Measurements from ENCODE around the gene EXPH5. TPM values are rescaled to one million over a fixed set of nuclear protein-coding genes. Genes with fewer than 3 reads are reported as not detected.

EXPH5 gene
- polyA plus RNA-seq, 1 donor (not counting 4 experiments of a cell fraction or from before 2014, with no cell fraction given): 11.7 TPM

DNA sequence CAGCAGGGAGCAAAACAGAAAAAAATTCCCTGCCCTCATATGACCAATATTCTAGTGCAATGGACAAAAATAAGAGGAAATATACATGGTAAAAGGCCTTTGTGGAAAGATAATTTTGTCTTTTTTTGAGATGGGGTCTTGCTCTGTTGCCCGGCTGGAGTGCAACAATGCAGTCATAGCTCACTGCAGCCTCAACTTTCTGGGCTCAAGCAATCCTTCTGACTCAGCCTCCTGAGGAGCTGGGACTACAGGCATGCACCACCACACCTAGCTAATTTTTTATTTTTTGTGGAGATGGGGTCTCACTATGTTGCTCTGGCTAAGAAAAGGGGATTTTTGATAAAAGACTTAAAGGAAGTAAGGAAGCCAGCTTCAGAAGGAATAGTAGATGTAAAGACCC is 45.6 kb upstream of the EXPH5 start:
- no peak overlapping the region for H3K4me3 ChIP-seq (ENCODE audit: control insufficient read depth in 2 of 3, extremely low read depth in 1 of 3, insufficient read depth in 2 of 3, low read depth in 1 of 3, low read length in 3 of 3)
- H2AFZ ChIP-seq (ENCODE audit: control insufficient read depth, low read length): no peak overlapping the region
- H3K4me2 ChIP-seq (ENCODE audit: control insufficient read depth, extremely low read depth, insufficient read depth, low read depth, low read length): no peak overlapping the region
- H3K4me1 ChIP-seq (ENCODE audit: control insufficient read depth, extremely low read depth, insufficient read depth, low read length): peaks cover 18% of the 10 kb centered on the region
- no peak for FAIRE-seq
- dilution Hi-C loops (cut with MboI; ENCODE audit: extremely low pct_ligation_motif_present, low sequenced_read_pairs): no loop called here
- H3K27ac ChIP-seq (ENCODE audit: control insufficient read depth, insufficient read depth, low read length): no peak overlapping the region
- H3K36me3 ChIP-seq (ENCODE audit: control insufficient read depth in 2 of 2, extremely low read depth in 1 of 2, insufficient read depth in 2 of 2, low read length in 2 of 2): no peaks in the 10 kb centered on the region
- TF ChIP-seq EZH2 (IDR thresholded peaks at IDR 0.05; ENCODE audit: low read length): no peak
- TF ChIP-seq, protein P1, sequence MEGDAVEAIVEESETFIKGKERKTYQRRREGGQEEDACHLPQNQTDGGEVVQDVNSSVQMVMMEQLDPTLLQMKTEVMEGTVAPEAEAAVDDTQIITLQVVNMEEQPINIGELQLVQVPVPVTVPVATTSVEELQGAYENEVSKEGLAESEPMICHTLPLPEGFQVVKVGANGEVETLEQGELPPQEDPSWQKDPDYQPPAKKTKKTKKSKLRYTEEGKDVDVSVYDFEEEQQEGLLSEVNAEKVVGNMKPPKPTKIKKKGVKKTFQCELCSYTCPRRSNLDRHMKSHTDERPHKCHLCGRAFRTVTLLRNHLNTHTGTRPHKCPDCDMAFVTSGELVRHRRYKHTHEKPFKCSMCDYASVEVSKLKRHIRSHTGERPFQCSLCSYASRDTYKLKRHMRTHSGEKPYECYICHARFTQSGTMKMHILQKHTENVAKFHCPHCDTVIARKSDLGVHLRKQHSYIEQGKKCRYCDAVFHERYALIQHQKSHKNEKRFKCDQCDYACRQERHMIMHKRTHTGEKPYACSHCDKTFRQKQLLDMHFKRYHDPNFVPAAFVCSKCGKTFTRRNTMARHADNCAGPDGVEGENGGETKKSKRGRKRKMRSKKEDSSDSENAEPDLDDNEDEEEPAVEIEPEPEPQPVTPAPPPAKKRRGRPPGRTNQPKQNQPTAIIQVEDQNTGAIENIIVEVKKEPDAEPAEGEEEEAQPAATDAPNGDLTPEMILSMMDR (optimal IDR thresholded peaks at IDR 0.05 in 1 of 3, IDR thresholded peaks at IDR 0.05 in 1 of 3, conservative IDR thresholded peaks at IDR 0.05 in 1 of 3; ENCODE audit: extremely low read depth in 1 of 3, insufficient read depth in 2 of 3, low read length in 3 of 3): no peak
- no peaks in the 10 kb centered on the region for H3K9me3 ChIP-seq (ENCODE audit: control insufficient read depth, low read depth, low read length)
- no peak for DNase-seq (ENCODE audit: low read depth, low spot score)
- H3K27me3 ChIP-seq (ENCODE audit: control insufficient read depth, extremely low read depth, insufficient read depth, low read length): no peaks in the 10 kb centered on the region
- H3K9ac ChIP-seq (ENCODE audit: control insufficient read depth, extremely low read depth, insufficient read depth, low read length): no peak overlapping the region
- no peaks in the 10 kb centered on the region for H3K9me1 ChIP-seq (ENCODE audit: control insufficient read depth, extremely low read depth, insufficient read depth, low read length)
- no peaks in the 10 kb centered on the region for H3K79me2 ChIP-seq (ENCODE audit: control insufficient read depth, insufficient read depth, low read length)
- H4K20me1 ChIP-seq (ENCODE audit: control insufficient read depth, extremely low read depth, insufficient read depth, low read length): no peaks in the 10 kb centered on the region

DNA sequence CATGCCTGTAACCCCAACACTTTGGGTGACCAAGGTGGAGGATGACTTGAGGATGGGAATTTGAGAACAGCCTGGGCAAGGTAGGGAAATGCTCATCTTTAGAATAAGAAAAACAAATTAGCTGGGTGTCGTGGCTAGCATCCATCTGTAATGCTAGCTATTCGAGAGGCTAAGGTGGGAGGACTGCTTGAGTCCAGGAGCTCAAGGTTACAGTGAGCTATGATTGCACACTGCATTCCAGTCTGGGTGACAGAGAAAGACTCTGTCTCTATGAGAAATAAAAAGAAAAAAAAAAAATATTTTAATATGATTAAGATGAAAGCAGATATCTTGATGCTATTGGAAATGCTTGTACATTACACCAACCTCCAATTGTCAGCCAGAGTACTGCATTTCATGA is 42.7 kb upstream of the EXPH5 start:
- Histone ChIP-seq H3K27ac (ENCODE audit: control insufficient read depth, insufficient read depth, low read length) (no peak overlapping the region), H3K9ac (ENCODE audit: control insufficient read depth, extremely low read depth, insufficient read depth, low read length) (no peak overlapping the region), H3K9me3 (ENCODE audit: control insufficient read depth, low read depth, low read length) (no peaks in the 10 kb centered on the region), H3K36me3 (ENCODE audit: control insufficient read depth in 2 of 2, extremely low read depth in 1 of 2, insufficient read depth in 2 of 2, low read length in 2 of 2) (no peaks in the 10 kb centered on the region), H3K4me1 (ENCODE audit: control insufficient read depth, extremely low read depth, insufficient read depth, low read length) (peaks cover 18% of the 10 kb centered on the region), H4K20me1 (ENCODE audit: control insufficient read depth, extremely low read depth, insufficient read depth, low read length) (no peaks in the 10 kb centered on the region), H3K4me2 (ENCODE audit: control insufficient read depth, extremely low read depth, insufficient read depth, low read depth, low read length) (no peak overlapping the region), H3K79me2 (ENCODE audit: control insufficient read depth, insufficient read depth, low read length) (no peaks in the 10 kb centered on the region), H3K27me3 (ENCODE audit: control insufficient read depth, extremely low read depth, insufficient read depth, low read length) (no peaks in the 10 kb centered on the region), H3K9me1 (ENCODE audit: control insufficient read depth, extremely low read depth, insufficient read depth, low read length) (no peaks in the 10 kb centered on the region), H3K4me3 (ENCODE audit: control insufficient read depth in 2 of 3, extremely low read depth in 1 of 3, insufficient read depth in 2 of 3, low read depth in 1 of 3, low read length in 3 of 3) (no peak overlapping the region), H2AFZ (ENCODE audit: control insufficient read depth, low read length) (no peak overlapping the region)
- dilution Hi-C loops (cut with MboI; ENCODE audit: extremely low pct_ligation_motif_present, low sequenced_read_pairs): no loop called here
- no peak for TF ChIP-seq EZH2 (IDR thresholded peaks at IDR 0.05; ENCODE audit: low read length)
- TF ChIP-seq, protein P1 (optimal IDR thresholded peaks at IDR 0.05 in 1 of 3, IDR thresholded peaks at IDR 0.05 in 1 of 3, conservative IDR thresholded peaks at IDR 0.05 in 1 of 3; ENCODE audit: extremely low read depth in 1 of 3, insufficient read depth in 2 of 3, low read length in 3 of 3): no peak
- no peak for FAIRE-seq
- DNase-seq (ENCODE audit: low read depth, low spot score): no peak

Measured in keratinocyte (primary cell).